H1 (cell line): ENCODE measurements around the gene GRID2.
A peak's percentile ranks its signal among the peaks of the same experiment; 100 is the strongest.

Experiments
- GABPA ChIP-seq: IDR thresholded peaks from 2 replicates; pipeline ENCODE4 v1.6.1; 2011; ENCODE audit warnings: mild to moderate bottlenecking, low read length, moderate library complexity, borderline replicate concordance; ENCODE audit not compliant: insufficient read depth
- GTF2F1 ChIP-seq: IDR thresholded peaks from 2 replicates; pipeline ENCODE4 v1.6.1; 2012; ENCODE audit warnings: low read depth, low read length, improper control_type of control experiment, borderline replicate concordance
- JUND ChIP-seq: IDR thresholded peaks from 2 replicates; pipeline ENCODE4 v1.6.1; 2011; ENCODE audit warnings: mild to moderate bottlenecking, improper control_type of control experiment, low read length
- MAFK ChIP-seq: IDR thresholded peaks from 2 replicates; pipeline ENCODE4 v1.6.1; 2012; ENCODE audit warnings: low read depth, mild to moderate bottlenecking, improper control_type of control experiment, low read length
- NANOG ChIP-seq: IDR thresholded peaks from 2 replicates; pipeline ENCODE4 v1.6.1; 2011; ENCODE audit warnings: low read length, low read depth, mild to moderate bottlenecking, inconsistent platforms; ENCODE audit not compliant: insufficient read depth, poor library complexity, severe bottlenecking
- POLR2A ChIP-seq, 2 experiments: IDR thresholded peaks; 1 replicate in 1 of 2; 2 replicates in 1 of 2; pipeline ENCODE4 v1.6.1; 2011; ENCODE audit warnings: low read depth in 2 of 2, low read length in 2 of 2, mild to moderate bottlenecking in 2 of 2; ENCODE audit errors: control extremely low read depth in 1 of 2
- POLR2AphosphoS5 ChIP-seq: IDR thresholded peaks from 2 replicates; pipeline ENCODE4 v1.6.1; 2011; ENCODE audit warnings: low read depth, low read length
- SIN3A ChIP-seq, 2 experiments: IDR thresholded peaks in 1 of 2; conservative IDR thresholded peaks in 1 of 2; 2 replicates each; pipeline ENCODE4 v1.6.1; 2011 to 2012; ENCODE audit warnings: low read length in 2 of 2, improper control_type of control experiment in 1 of 2, low read depth in 1 of 2, mild to moderate bottlenecking in 1 of 2
- SP1 ChIP-seq: IDR thresholded peaks from 2 replicates; pipeline ENCODE4 v1.6.1; 2011; ENCODE audit warnings: low read depth, low read length
- TF ChIP-seq, protein P1 (sequence below), 3 experiments: IDR thresholded peaks; 1 replicate in 2 of 3; 2 replicates in 1 of 3; pipeline versions ENCODE4 v1.5.1 to v1.6.1; 2011; ENCODE audit warnings: low read length in 3 of 3, mild to moderate bottlenecking in 3 of 3, inconsistent platforms in 2 of 3, low read depth in 1 of 3, moderate library complexity in 1 of 3; ENCODE audit not compliant: insufficient read depth in 1 of 3; ENCODE audit errors: control extremely low read depth in 1 of 3
- TF ChIP-seq, protein P2 (sequence below): IDR thresholded peaks from 2 replicates; pipeline ENCODE4 v1.6.1; 2011; ENCODE audit warnings: low read length, improper control_type of control experiment

DNA sequence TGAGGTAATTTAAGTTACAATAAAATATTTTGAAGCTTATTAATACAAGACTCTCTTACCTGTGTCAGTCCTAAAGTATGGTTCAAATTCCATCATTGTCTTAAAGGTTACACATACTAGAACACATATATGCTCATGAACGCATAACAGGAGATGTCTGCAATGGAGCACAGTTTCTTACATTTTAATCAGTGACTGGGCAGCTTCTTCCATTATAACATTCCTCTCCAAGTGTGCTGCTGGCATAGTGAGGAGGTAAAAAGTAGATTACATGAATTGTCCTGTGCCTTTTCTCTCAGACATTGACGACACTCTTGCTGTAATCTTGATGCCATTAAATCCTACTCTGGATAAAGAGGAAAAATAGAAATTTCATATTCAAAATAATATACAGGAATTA is 40.8 kb upstream of the GRID2 start:
- no peak for TF ChIP-seq GABPA
- TF ChIP-seq, protein P1, sequence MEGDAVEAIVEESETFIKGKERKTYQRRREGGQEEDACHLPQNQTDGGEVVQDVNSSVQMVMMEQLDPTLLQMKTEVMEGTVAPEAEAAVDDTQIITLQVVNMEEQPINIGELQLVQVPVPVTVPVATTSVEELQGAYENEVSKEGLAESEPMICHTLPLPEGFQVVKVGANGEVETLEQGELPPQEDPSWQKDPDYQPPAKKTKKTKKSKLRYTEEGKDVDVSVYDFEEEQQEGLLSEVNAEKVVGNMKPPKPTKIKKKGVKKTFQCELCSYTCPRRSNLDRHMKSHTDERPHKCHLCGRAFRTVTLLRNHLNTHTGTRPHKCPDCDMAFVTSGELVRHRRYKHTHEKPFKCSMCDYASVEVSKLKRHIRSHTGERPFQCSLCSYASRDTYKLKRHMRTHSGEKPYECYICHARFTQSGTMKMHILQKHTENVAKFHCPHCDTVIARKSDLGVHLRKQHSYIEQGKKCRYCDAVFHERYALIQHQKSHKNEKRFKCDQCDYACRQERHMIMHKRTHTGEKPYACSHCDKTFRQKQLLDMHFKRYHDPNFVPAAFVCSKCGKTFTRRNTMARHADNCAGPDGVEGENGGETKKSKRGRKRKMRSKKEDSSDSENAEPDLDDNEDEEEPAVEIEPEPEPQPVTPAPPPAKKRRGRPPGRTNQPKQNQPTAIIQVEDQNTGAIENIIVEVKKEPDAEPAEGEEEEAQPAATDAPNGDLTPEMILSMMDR (IDR thresholded peaks at IDR 0.05; ENCODE audit: control extremely low read depth in 1 of 3, insufficient read depth in 1 of 3, low read depth in 1 of 3, low read length in 3 of 3), result no peak
- TF ChIP-seq MAFK, result no peak
- TF ChIP-seq SIN3A (conservative IDR thresholded peaks at IDR 0.05 in 1 of 2, IDR thresholded peaks at IDR 0.05 in 1 of 2; ENCODE audit: low read depth in 1 of 2, low read length in 2 of 2), result no peak
- no peak for TF ChIP-seq SP1
- no peak for TF ChIP-seq NANOG
- TF ChIP-seq GTF2F1, result no peak
- TF ChIP-seq POLR2A (IDR thresholded peaks at IDR 0.05; ENCODE audit: control extremely low read depth in 1 of 2, low read depth in 2 of 2, low read length in 2 of 2), result peak in 1 of 2 experiments; percentile 22; a peak in 1 of 3 replicates
- TF ChIP-seq, protein P2, sequence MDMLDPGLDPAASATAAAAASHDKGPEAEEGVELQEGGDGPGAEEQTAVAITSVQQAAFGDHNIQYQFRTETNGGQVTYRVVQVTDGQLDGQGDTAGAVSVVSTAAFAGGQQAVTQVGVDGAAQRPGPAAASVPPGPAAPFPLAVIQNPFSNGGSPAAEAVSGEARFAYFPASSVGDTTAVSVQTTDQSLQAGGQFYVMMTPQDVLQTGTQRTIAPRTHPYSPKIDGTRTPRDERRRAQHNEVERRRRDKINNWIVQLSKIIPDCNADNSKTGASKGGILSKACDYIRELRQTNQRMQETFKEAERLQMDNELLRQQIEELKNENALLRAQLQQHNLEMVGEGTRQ, result no peak
- no peak for TF ChIP-seq JUND
- TF ChIP-seq POLR2AphosphoS5, result peak; percentile 61; the same call in 1 of the 2 replicates
